MCF 10A (cell line): ENCODE results near the gene LRRC40. TPM values are rescaled to one million over a fixed set of nuclear protein-coding genes. Genes with fewer than 3 reads are reported as not detected.

Experiments used
- BruUV-seq: library from RNA; stranded (reverse); fragments of 400-500 nt; replicated peaks from 2 replicates; lab custom pipeline; 2021; lab: Mats Ljungman, UMichigan
- CTCF ChIA-PET: fragments of 300-600 bp; sonication (Branson Sonifier 250); formaldehyde crosslinking; extraction: SDS; loops from one replicate; lab custom pipeline; 2021; ENCODE audit warnings: antibody characterized with exemption, inconsistent platforms; lab: Yijun Ruan, JAX
- POLR2A ChIA-PET: fragments of 300-600, 350-650 bp; sonication (Branson Sonifier 250); formaldehyde crosslinking; extraction: SDS; loops from one replicate; lab custom pipeline; 2020; ENCODE audit warnings: antibody characterized with exemption, inconsistent platforms; lab: Yijun Ruan, JAX
- DNase-seq: peaks from one replicate; pipeline ENCODE4 v3.0.0-alpha.2; 2018; ENCODE audit not compliant: unreplicated experiment
- H3K27ac Mint-ChIP-seq: one replicate; pipeline ENCODE4 v1.8.0; 2022; ENCODE audit warnings: mild to moderate bottlenecking, low read depth, mixed read lengths; ENCODE audit not compliant: unreplicated experiment
- H3K27me3 Mint-ChIP-seq: one replicate; pipeline ENCODE4 v1.8.0; 2022; ENCODE audit warnings: mixed read lengths; ENCODE audit not compliant: insufficient read depth, unreplicated experiment
- H3K36me3 Mint-ChIP-seq: one replicate; pipeline ENCODE4 v1.8.0; 2022; ENCODE audit warnings: mild to moderate bottlenecking, moderate library complexity, mixed read lengths; ENCODE audit not compliant: insufficient read depth, unreplicated experiment
- H3K4me1 Mint-ChIP-seq: one replicate; pipeline ENCODE4 v1.8.0; 2022; ENCODE audit warnings: mixed read lengths; ENCODE audit not compliant: insufficient read depth, unreplicated experiment
- H3K4me3 Mint-ChIP-seq: one replicate; pipeline ENCODE4 v1.8.0; 2022; ENCODE audit warnings: mild to moderate bottlenecking, moderate library complexity, mixed read lengths; ENCODE audit not compliant: unreplicated experiment
- H3K9me3 Mint-ChIP-seq: one replicate; pipeline ENCODE4 v1.8.0; 2022; ENCODE audit warnings: mixed read lengths; ENCODE audit not compliant: unreplicated experiment
- CTCF ChIP-seq: fragments of 200-600 bp; IDR thresholded peaks from one replicate; pipeline ENCODE4 v1.8.0; 2022; ENCODE audit warnings: antibody characterized with exemption, mild to moderate bottlenecking; ENCODE audit not compliant: unreplicated experiment
- intact Hi-C: fragments of 100-400 bp; cut with micrococcal nuclease; formaldehyde crosslinking; loops from 2 replicates; pipeline ENCODE4 v1.14.1; 2022
- total RNA-seq: library from RNA; stranded (reverse); gene quantifications from 2 replicates; pipeline ENCODE4 v1.2.3, GENCODE V29; 2022

Gene LRRC40
- total RNA-seq, 1 experiment from 2014 or later = 14.7 TPM

GRCh38 chr1:70204600-70204999, 779 bp downstream of the LRRC40 start:
- H3K9me3 Mint-ChIP-seq = no peaks in the 10 kb centered on the region
- no TSS peak for BruUV-seq
- no peaks in the 10 kb centered on the region for H3K27me3 Mint-ChIP-seq
- TF ChIP-seq CTCF = no peak
- peak overlapping the region; percentile 80 for H3K4me3 Mint-ChIP-seq
- intact Hi-C loops = no loop called here
- DNase-seq = no peak
- CTCF ChIA-PET = interaction anchor here (0.6 to 0.8 kb wide), 2 partner anchors 16 to 509 kb away, joined by 3 read pairs; partner anchors contain the start of gene SRSF11
- peak overlapping the region; percentile 98 for H3K27ac Mint-ChIP-seq
- peaks cover 34% of the 10 kb centered on the region for H3K4me1 Mint-ChIP-seq
- H3K36me3 Mint-ChIP-seq = peaks cover 20% of the 10 kb centered on the region
- POLR2A ChIA-PET = interaction anchor here (0.7 to 11.5 kb wide), 7 partner anchors 11 to 876 kb away, joined by 4 to 193 read pairs (median 12); partner anchors contain the start of genes ANKRD13C, CTH, SRSF11 and ZRANB2

GRCh38 chr1:70204139-70204538, 1.2 kb downstream of the LRRC40 start:
- H3K27ac Mint-ChIP-seq = no peak overlapping the region
- ChIA-PET POLR2A (interaction anchor here (0.7 to 11.5 kb wide), 4 partner anchors 15 to 206 kb away, joined by 4 to 193 read pairs (median 14); partner anchors contain the start of genes CTH and SRSF11), CTCF (interaction anchor here (0.6 kb wide), 1 partner anchor 510 kb away, joined by 3 read pairs; no protein-coding TSS in a partner anchor)
- no peaks in the 10 kb centered on the region for H3K27me3 Mint-ChIP-seq
- H3K9me3 Mint-ChIP-seq = no peaks in the 10 kb centered on the region
- no peak for DNase-seq
- intact Hi-C loops = no loop called here
- peak overlapping the region; percentile 80 for H3K4me3 Mint-ChIP-seq
- H3K4me1 Mint-ChIP-seq = peaks cover 32% of the 10 kb centered on the region
- BruUV-seq = no TSS peak
- no peak for TF ChIP-seq CTCF
- peaks cover 20% of the 10 kb centered on the region for H3K36me3 Mint-ChIP-seq

- H3K36me3 Mint-ChIP-seq = peaks cover 6% of the 10 kb centered on the region
- BruUV-seq = no TSS peak
- no peak for DNase-seq
- TF ChIP-seq CTCF = no peak
- H3K4me3 Mint-ChIP-seq = no peak overlapping the region
- H3K27ac Mint-ChIP-seq = no peak overlapping the region
- ChIA-PET POLR2A (interaction anchor here (0.6 to 1.4 kb wide), 3 partner anchors 152 to 878 kb away, joined by 3 read pairs; partner anchors contain the start of genes ANKRD13C and CTH), CTCF (interaction anchor here (0.6 kb wide), 1 partner anchor 305 kb away, joined by 3 read pairs; no protein-coding TSS in a partner anchor)
- H3K9me3 Mint-ChIP-seq = no peaks in the 10 kb centered on the region
- peaks cover 24% of the 10 kb centered on the region for H3K4me1 Mint-ChIP-seq
- intact Hi-C loops = no loop called here
- H3K27me3 Mint-ChIP-seq = no peaks in the 10 kb centered on the region
Measured at GRCh38 chr1:70202173-70202758, 3.1 kb downstream of the LRRC40 start.

GRCh38 chr1:70200065-70200464, 5.3 kb downstream of the LRRC40 start:
- BruUV-seq = no TSS peak
- ChIA-PET POLR2A (interaction anchor here (0.6 to 0.9 kb wide), 3 partner anchors 9 to 107 kb away, joined by 3 to 4 read pairs (median 3); no protein-coding TSS in a partner anchor), CTCF (no interaction called here)
- DNase-seq = no peak
- H3K36me3 Mint-ChIP-seq = peaks cover 5% of the 10 kb centered on the region
- H3K27ac Mint-ChIP-seq = no peak overlapping the region
- no peaks in the 10 kb centered on the region for H3K9me3 Mint-ChIP-seq
- H3K4me3 Mint-ChIP-seq = no peak overlapping the region
- intact Hi-C loops = no loop called here
- TF ChIP-seq CTCF = no peak
- peaks cover 24% of the 10 kb centered on the region for H3K4me1 Mint-ChIP-seq
- no peaks in the 10 kb centered on the region for H3K27me3 Mint-ChIP-seq
